HG03469 (cell line): ENCODE results near the gene ZIC5.

ENCODE experiments used
- ATAC-seq: cut with Tn5 transposase; IDR thresholded peaks from one replicate; pipeline ENCODE4 v1.9.1; 2021; ENCODE audit warnings: mild to moderate bottlenecking, moderate library complexity, moderate number of reproducible peaks; ENCODE audit not compliant: unreplicated experiment

The ZIC5 gene

GRCh38 chr13:99976575-99976974 lies 5.0 kb upstream of the ZIC5 start:
- no peak for ATAC-seq

- ATAC-seq = no peak
Observed at GRCh38 chr13:99975626-99976025, 4.1 kb upstream of the ZIC5 start.

GRCh38 chr13:99974939-99975561 lies 3.5 kb upstream of the ZIC5 start:
- ATAC-seq = no peak

- no peak for ATAC-seq
Observed at GRCh38 chr13:99974296-99974938, 2.9 kb upstream of the ZIC5 start.

- ATAC-seq = no peak
Observed at GRCh38 chr13:99973808-99974185, 2.2 kb upstream of the ZIC5 start.

- no peak for ATAC-seq
Observed at GRCh38 chr13:99973163-99973807, 1.7 kb upstream of the ZIC5 start.

- no peak for ATAC-seq
Observed at GRCh38 chr13:99972190-99972731, 694 bp upstream of the ZIC5 start.

- ATAC-seq = no peak
Observed at GRCh38 chr13:99970651-99971575, 654 bp downstream of the ZIC5 start.

GRCh38 chr13:99969919-99970650 lies 1.5 kb downstream of the ZIC5 start:
- no peak for ATAC-seq

GRCh38 chr13:99969453-99969918 lies 2.1 kb downstream of the ZIC5 start:
- no peak for ATAC-seq

GRCh38 chr13:99968521-99969452 lies 2.8 kb downstream of the ZIC5 start:
- ATAC-seq = no peak

- no peak for ATAC-seq
Observed at GRCh38 chr13:99967869-99968520, 3.6 kb downstream of the ZIC5 start.

- no peak for ATAC-seq
Observed at GRCh38 chr13:99967498-99967868, 4.1 kb downstream of the ZIC5 start.

GRCh38 chr13:99966064-99966805 lies 5.3 kb downstream of the ZIC5 start:
- no peak for ATAC-seq

- no peak for ATAC-seq
Observed at GRCh38 chr13:99965329-99966000, 6.1 kb downstream of the ZIC5 start.

- no peak for ATAC-seq
Observed at GRCh38 chr13:99963816-99964339, 7.7 kb downstream of the ZIC5 start.

- no peak for ATAC-seq
Observed at GRCh38 chr13:99962242-99962641, 9.3 kb downstream of the ZIC5 start.
